DMS79 (cell line): ENCODE results near the gene AP5S1.

Source experiments
- DNase-seq: peaks from one replicate; lab custom pipeline; 2025; lab: John Stamatoyannopoulos, UW

The AP5S1 gene

GRCh38 chr20:3846378-3846739 is 26.0 kb downstream of the AP5S1 start:
- no peak for DNase-seq

- peak; percentile 44 for DNase-seq
Observed at GRCh38 chr20:3846740-3847428, 26.5 kb downstream of the AP5S1 start, which contains the start of gene MAVS. Gene MAVS (plus strand): TSS chr20:3846834. CDS start chr20:3854625, 7,791 bp downstream.

GRCh38 chr20:3847429-3847940 is 27.1 kb downstream of the AP5S1 start:
- DNase-seq, result no peak

- DNase-seq, result no peak
Observed at GRCh38 chr20:3848565-3848964, 28.2 kb downstream of the AP5S1 start.

GRCh38 chr20:3854462-3854871 is 34.1 kb downstream of the AP5S1 start:
- no peak for DNase-seq

GRCh38 chr20:3857405-3857804 is 37.1 kb downstream of the AP5S1 start:
- DNase-seq, result peak; percentile 67

- DNase-seq, result no peak
Observed at GRCh38 chr20:3858689-3859088, 38.3 kb downstream of the AP5S1 start.

- DNase-seq, result no peak
Observed at GRCh38 chr20:3861191-3861590, 40.8 kb downstream of the AP5S1 start.

GRCh38 chr20:3862333-3862732 is 42.0 kb downstream of the AP5S1 start:
- DNase-seq, result no peak

GRCh38 chr20:3863317-3863716 is 43.0 kb downstream of the AP5S1 start:
- DNase-seq, result no peak

- no peak for DNase-seq
Observed at GRCh38 chr20:3864518-3864917, 44.2 kb downstream of the AP5S1 start.

GRCh38 chr20:3865152-3865886 is 45.0 kb downstream of the AP5S1 start:
- DNase-seq, result no peak

- DNase-seq, result no peak
Observed at GRCh38 chr20:3865887-3866407, 45.6 kb downstream of the AP5S1 start.

- DNase-seq, result no peak
Observed at GRCh38 chr20:3866464-3866863, 46.1 kb downstream of the AP5S1 start.

- DNase-seq, result no peak
Observed at GRCh38 chr20:3867802-3868201, 47.5 kb downstream of the AP5S1 start.

- DNase-seq, result no peak
Observed at GRCh38 chr20:3869839-3870634, 49.7 kb downstream of the AP5S1 start.

- no peak for DNase-seq
Observed at GRCh38 chr20:3871550-3872265, 51.4 kb downstream of the AP5S1 start.

- no peak for DNase-seq
Observed at GRCh38 chr20:3873507-3873906, 53.2 kb downstream of the AP5S1 start.

- DNase-seq, result no peak
Observed at GRCh38 chr20:3874194-3874844, 54.0 kb downstream of the AP5S1 start.

GRCh38 chr20:3875378-3875974 is 55.1 kb downstream of the AP5S1 start:
- DNase-seq, result no peak

GRCh38 chr20:3876000-3876399 is 55.7 kb downstream of the AP5S1 start:
- DNase-seq, result no peak
